Endothelial cell of umbilical vein (primary cell): ENCODE measurements around the gene CCL27. TPM values are rescaled to one million over a fixed set of nuclear protein-coding genes. Genes with fewer than 3 reads are reported as not detected.

Source experiments
- BruUV-seq: library from RNA; stranded (reverse); fragments of 400-500 nt; replicated peaks from 2 replicates; lab custom pipeline; 2021; lab: Mats Ljungman, UMichigan
- CTCF ChIA-PET: fragments of 300-600, 350-600 bp; sonication (Branson Sonifier 250); formaldehyde crosslinking; loops from one replicate; lab custom pipeline; 2021; ENCODE audit warnings: antibody characterized with exemption, inconsistent platforms; lab: Charles Lee
- POLR2A ChIA-PET: fragments of 300-600, 350-600 bp; sonication (Branson Sonifier 250); formaldehyde crosslinking; loops from one replicate; lab custom pipeline; 2021; ENCODE audit warnings: antibody characterized with exemption, inconsistent platforms; lab: Charles Lee
- DNase-seq: peaks from one replicate; pipeline ENCODE4 v3.0.0-alpha.2; 2011; ENCODE audit warnings: low read depth, low spot score
- FAIRE-seq: peaks from 2 replicates; lab custom pipeline; 2011; peaks lifted over from hg19 to GRCh38; lab: Jason Lieb, UNC
- H2AFZ ChIP-seq: 2 replicates; pipeline ENCODE4 v1.6.0; 2012; ENCODE audit warnings: low read depth, low read length, control low read depth, inconsistent platforms
- H3K27ac ChIP-seq: 2 replicates; pipeline ENCODE4 v1.5.1; 2011; ENCODE audit warnings: low read depth, mild to moderate bottlenecking, control low read depth, low read length, moderate library complexity; ENCODE audit not compliant: insufficient read depth
- H3K27me3 ChIP-seq, 2 experiments: 2 replicates each; pipeline versions ENCODE4 v1.6.0 to v1.6.1; 2011; ENCODE audit warnings: low read length in 2 of 2, mixed read lengths in 1 of 2; ENCODE audit not compliant: control insufficient read depth in 2 of 2, insufficient read depth in 2 of 2
- H3K36me3 ChIP-seq, 2 experiments: 2 replicates in 1 of 2; 3 replicates in 1 of 2; pipeline ENCODE4 v1.5.1; 2011; ENCODE audit warnings: low read length in 2 of 2, mild to moderate bottlenecking in 1 of 2, moderate library complexity in 1 of 2; ENCODE audit not compliant: control insufficient read depth in 2 of 2, insufficient read depth in 2 of 2; ENCODE audit errors: extremely low read depth in 1 of 2
- H3K4me1 ChIP-seq: 3 replicates; pipeline ENCODE4 v1.5.1; 2011; ENCODE audit warnings: mild to moderate bottlenecking, low read length; ENCODE audit not compliant: control insufficient read depth, insufficient read depth; ENCODE audit errors: extremely low read depth
- H3K4me2 ChIP-seq: 2 replicates; pipeline ENCODE4 v1.6.1; 2011; ENCODE audit warnings: low read length, control low read depth, mixed read lengths; ENCODE audit not compliant: insufficient read depth
- H3K4me3 ChIP-seq, 3 experiments: fragments of 200-600 bp in 1 of 3; sonication (generic), shearing (Covaris generic) in 1 of 3; replicated peaks in 1 of 3; 2 replicates each; pipeline ENCODE4 v1.5.1; 2011 to 2016; ENCODE audit warnings: control low read depth in 3 of 3, low read length in 3 of 3, mild to moderate bottlenecking in 2 of 3, inconsistent platforms in 1 of 3, low read depth in 1 of 3, moderate library complexity in 1 of 3; ENCODE audit not compliant: insufficient read depth in 1 of 3
- H3K79me2 ChIP-seq: 2 replicates; pipeline ENCODE4 v1.6.0; 2012; ENCODE audit warnings: low read length, inconsistent platforms; ENCODE audit not compliant: control insufficient read depth, insufficient read depth
- H3K9ac ChIP-seq: replicated peaks from 2 replicates; pipeline ENCODE3; 2011; ENCODE audit warnings: low read length, control low read depth; ENCODE audit not compliant: insufficient read depth; ENCODE audit errors: extremely low read depth
- H3K9me1 ChIP-seq: replicated peaks from 3 replicates; pipeline ENCODE4 v1.6.0; 2011; ENCODE audit warnings: mild to moderate bottlenecking, low read length; ENCODE audit not compliant: control insufficient read depth, insufficient read depth; ENCODE audit errors: extremely low read depth
- H3K9me3 ChIP-seq: replicated peaks from 2 replicates; pipeline ENCODE4 v1.5.1; 2012; ENCODE audit warnings: low read length, inconsistent platforms; ENCODE audit not compliant: control insufficient read depth, insufficient read depth
- H4K20me1 ChIP-seq: replicated peaks from 2 replicates; pipeline ENCODE3; 2011; ENCODE audit warnings: mild to moderate bottlenecking, low read length; ENCODE audit not compliant: control insufficient read depth, insufficient read depth; ENCODE audit errors: extremely low read depth
- EZH2 ChIP-seq: IDR thresholded peaks from 2 replicates; pipeline ENCODE4 v1.6.1; 2012; ENCODE audit warnings: borderline replicate concordance, low read depth, mild to moderate bottlenecking, moderate library complexity, low read length, inconsistent platforms; ENCODE audit not compliant: severe bottlenecking
- FOS ChIP-seq: IDR thresholded peaks from 2 replicates; pipeline ENCODE4 v1.6.1; 2011; ENCODE audit warnings: mild to moderate bottlenecking, low read length, moderate library complexity, borderline replicate concordance; ENCODE audit not compliant: insufficient read depth
- GATA2 ChIP-seq: IDR thresholded peaks from 2 replicates; pipeline ENCODE4 v1.7.0; 2011; ENCODE audit warnings: low read depth, mild to moderate bottlenecking, moderate library complexity, mixed read lengths, low read length; ENCODE audit not compliant: insufficient read length, insufficient read depth
- JUN ChIP-seq: IDR thresholded peaks from 2 replicates; pipeline ENCODE4 v1.6.1; 2011; ENCODE audit warnings: borderline replicate concordance, low read depth; ENCODE audit not compliant: insufficient read length, insufficient read depth
- MAX ChIP-seq: IDR thresholded peaks from 2 replicates; pipeline ENCODE4 v1.6.1; 2011; ENCODE audit not compliant: insufficient read depth, insufficient read length
- MYC ChIP-seq: IDR thresholded peaks from one replicate; pipeline ENCODE4 v1.6.1; 2011; ENCODE audit warnings: mild to moderate bottlenecking, low read depth, low read length
- POLR2A ChIP-seq: IDR thresholded peaks from 2 replicates; pipeline ENCODE4 v1.6.1; 2012; ENCODE audit warnings: low read depth, mild to moderate bottlenecking, control low read depth, low read length
- POLR2AphosphoS5 ChIP-seq: IDR thresholded peaks from 2 replicates; pipeline ENCODE4 v1.6.1; 2012; ENCODE audit warnings: low read depth, mild to moderate bottlenecking, control low read depth, low read length, moderate library complexity; ENCODE audit not compliant: insufficient read depth
- dilution Hi-C: fragments of 300-500 bp; cut with MboI; formaldehyde crosslinking; loops from one replicate; pipeline ENCODE4 v1.15.0; 2019; ENCODE audit warnings: low sequenced_read_pairs; ENCODE audit not compliant: extremely low pct_ligation_motif_present
- intact Hi-C: fragments of 100-400 bp; cut with micrococcal nuclease; formaldehyde crosslinking; loops from one replicate; pipeline ENCODE4 v1.10.0; 2022
- polyA plus RNA-seq, 4 experiments: library from polyadenylated mRNA; depleted of rRNA in 3 of 4; stranded (reverse) in 3 of 4; unstranded in 1 of 4; fragments of >200 nt; gene quantifications; 2 replicates each; pipeline versions ENCODE4 v1.2.1 to v1.2.3, GENCODE V29; 2011 to 2012; ENCODE audit warnings: missing spikeins in 1 of 4
- total RNA-seq: library from RNA; stranded (reverse); gene quantifications from 2 replicates; pipeline ENCODE4 v1.2.3, GENCODE V29; 2021
- TF ChIP-seq, protein P1 (sequence below), 2 donors: IDR thresholded peaks; 1 replicate in 1 of 2; 2 replicates in 1 of 2; pipeline ENCODE4 v1.5.1; 2011; ENCODE audit warnings: low read length in 2 of 2, mild to moderate bottlenecking in 2 of 2, moderate library complexity in 2 of 2, control low read depth in 1 of 2, inconsistent platforms in 1 of 2, low read depth in 1 of 2; ENCODE audit not compliant: insufficient read depth in 1 of 2; ENCODE audit errors: extremely low read depth in 1 of 2

The CCL27 gene
- total and polyA plus RNA-seq, 2 donors (not counting 3 experiments of a cell fraction or from before 2014, with no cell fraction given) = not detected

DNA sequence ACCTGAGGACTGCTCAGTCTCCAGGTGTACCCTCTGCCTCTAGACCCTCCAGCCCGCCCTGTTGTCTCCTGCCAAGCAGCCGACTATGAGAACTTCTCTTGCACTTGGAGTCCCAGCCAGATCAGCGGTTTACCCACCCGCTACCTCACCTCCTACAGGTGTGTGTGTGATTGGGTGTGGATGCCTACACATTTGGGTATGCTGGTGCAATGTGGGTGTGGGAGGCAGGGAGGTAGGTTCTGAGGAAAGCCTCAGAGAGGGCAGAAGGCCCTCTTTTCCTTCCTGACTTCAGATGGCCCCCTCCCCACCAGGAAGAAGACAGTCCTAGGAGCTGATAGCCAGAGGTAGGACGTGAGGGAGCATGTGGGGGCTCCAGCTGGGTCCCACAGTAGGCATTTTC lies 5.5 kb downstream of the CCL27 start:
- peaks cover 16% of the 10 kb centered on the region for H3K4me1 ChIP-seq
- H3K9me1 ChIP-seq = no peaks in the 10 kb centered on the region
- H3K27ac ChIP-seq = no peak overlapping the region
- no peak overlapping the region for H3K9ac ChIP-seq
- no peaks in the 10 kb centered on the region for H3K27me3 ChIP-seq
- no peak overlapping the region for H3K4me3 ChIP-seq
- no peak overlapping the region for H3K4me2 ChIP-seq
- BruUV-seq = no TSS peak
- no peaks in the 10 kb centered on the region for H3K36me3 ChIP-seq
- intact Hi-C loops (no loop called here), dilution Hi-C loops (no loop called here)
- no peaks in the 10 kb centered on the region for H3K9me3 ChIP-seq
- no peak for TF ChIP-seq POLR2A
- no peak for TF ChIP-seq EZH2
- no peak for TF ChIP-seq FOS
- TF ChIP-seq POLR2AphosphoS5 = no peak
- TF ChIP-seq, protein P1, sequence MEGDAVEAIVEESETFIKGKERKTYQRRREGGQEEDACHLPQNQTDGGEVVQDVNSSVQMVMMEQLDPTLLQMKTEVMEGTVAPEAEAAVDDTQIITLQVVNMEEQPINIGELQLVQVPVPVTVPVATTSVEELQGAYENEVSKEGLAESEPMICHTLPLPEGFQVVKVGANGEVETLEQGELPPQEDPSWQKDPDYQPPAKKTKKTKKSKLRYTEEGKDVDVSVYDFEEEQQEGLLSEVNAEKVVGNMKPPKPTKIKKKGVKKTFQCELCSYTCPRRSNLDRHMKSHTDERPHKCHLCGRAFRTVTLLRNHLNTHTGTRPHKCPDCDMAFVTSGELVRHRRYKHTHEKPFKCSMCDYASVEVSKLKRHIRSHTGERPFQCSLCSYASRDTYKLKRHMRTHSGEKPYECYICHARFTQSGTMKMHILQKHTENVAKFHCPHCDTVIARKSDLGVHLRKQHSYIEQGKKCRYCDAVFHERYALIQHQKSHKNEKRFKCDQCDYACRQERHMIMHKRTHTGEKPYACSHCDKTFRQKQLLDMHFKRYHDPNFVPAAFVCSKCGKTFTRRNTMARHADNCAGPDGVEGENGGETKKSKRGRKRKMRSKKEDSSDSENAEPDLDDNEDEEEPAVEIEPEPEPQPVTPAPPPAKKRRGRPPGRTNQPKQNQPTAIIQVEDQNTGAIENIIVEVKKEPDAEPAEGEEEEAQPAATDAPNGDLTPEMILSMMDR (IDR thresholded peaks at IDR 0.05; ENCODE audit: extremely low read depth in 1 of 2, insufficient read depth in 1 of 2, low read depth in 1 of 2, low read length in 2 of 2) = no peak
- TF ChIP-seq MYC = no peak
- no peak for TF ChIP-seq GATA2
- TF ChIP-seq MAX = no peak
- no peak for TF ChIP-seq JUN
- H3K79me2 ChIP-seq = no peaks in the 10 kb centered on the region
- CTCF ChIA-PET = interaction anchor here (0.6 to 1.2 kb wide), 3 partner anchors 10 to 44 kb away, joined by 3 to 4 read pairs (median 3); partner anchors contain the start of gene GALT
- H2AFZ ChIP-seq = no peak overlapping the region
- POLR2A ChIA-PET = no interaction called here
- FAIRE-seq (no peak), DNase-seq (no peak)
- H4K20me1 ChIP-seq = no peaks in the 10 kb centered on the region
